ENCODE measurements around the gene STMN3.
A peak's percentile ranks its signal among the peaks of the same experiment; 100 is the strongest.
"Not testable (repeated sequence)": the region's sequence is repeated elsewhere in the genome, so short reads cannot be mapped to it uniquely, and the experiment has no call there.

STMN3 gene

GRCh38 chr20:63678667-63679465 is 25.6 kb upstream of the STMN3 start:
- DNase-seq (ENCODE audit: low spot score), result no peak

DNA sequence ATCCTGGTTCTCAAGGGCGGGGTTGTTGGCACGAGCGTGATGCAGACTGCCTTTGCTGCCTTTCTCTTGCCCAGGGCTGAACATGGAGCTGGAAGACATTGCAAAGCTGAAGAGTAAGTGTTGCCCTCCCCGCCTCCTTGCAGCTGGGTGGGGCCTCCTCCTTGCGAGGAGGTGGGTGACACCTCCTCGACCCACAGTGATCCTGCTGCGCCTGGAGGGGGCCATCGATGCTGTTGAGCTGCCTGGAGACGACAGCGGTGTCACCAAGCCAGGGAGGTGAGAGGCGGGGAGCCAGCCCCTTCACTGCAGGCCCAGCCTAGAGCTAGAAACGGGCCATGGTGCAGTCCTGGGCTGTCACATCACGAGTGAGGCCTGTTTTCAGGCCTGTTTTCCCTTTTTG is 24.8 kb upstream of the STMN3 start:
- DNase-seq (ENCODE audit: low spot score), result no peak

DNA sequence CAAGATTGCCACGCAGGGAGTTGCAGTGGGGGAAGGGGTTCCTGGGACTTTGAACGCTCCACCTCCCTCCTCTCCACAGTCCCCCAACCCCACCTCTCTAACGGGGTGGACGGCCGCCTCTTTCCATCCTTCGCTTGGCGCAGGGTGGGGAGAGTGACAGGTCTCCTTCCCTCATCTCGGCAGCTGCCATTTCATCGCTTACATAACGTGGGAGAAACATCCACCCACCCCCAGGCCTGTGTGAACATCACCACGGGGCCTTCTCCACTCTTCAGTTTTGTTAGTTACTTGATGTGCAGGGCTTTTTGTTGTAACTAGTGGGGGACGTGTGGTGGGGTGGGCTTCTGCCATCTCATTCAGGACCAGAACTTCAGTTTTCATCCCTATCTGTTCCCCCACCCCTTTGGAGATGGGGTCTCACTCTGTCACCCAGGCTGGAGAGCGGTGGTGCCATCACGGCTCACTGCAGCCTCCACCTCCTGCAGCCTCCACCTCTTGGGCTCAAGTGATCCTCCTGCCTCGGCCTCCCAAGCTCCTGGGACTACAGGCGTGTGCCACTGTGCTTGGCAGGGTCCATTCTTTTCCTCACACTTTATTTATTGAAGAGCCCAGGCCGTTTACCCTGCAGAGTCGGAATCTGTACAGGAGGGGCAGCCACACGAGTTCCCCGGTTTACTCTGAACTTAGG is 22.6 kb upstream of the STMN3 start:
- DNase-seq (ENCODE audit: low spot score), result no peak

DNA sequence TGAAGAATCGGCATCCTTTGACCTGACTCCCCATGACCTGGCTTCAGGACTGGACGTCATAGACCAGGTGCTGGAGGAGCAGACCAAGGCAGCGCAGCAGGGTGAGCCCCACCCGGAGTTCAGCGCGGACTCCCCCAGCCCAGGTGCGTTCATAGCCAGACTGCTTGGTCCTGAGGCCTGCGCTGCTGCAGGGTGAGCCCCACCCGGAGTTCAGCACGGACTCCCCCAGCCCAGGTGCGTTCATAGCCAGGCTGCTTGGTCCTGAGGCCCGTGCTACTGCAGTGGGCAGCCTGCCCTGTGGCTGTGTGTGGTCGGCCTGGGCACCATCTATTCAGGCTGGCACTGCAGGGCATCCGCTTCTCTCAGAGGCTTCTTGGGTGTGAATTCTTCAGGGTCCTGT is 20.7 kb upstream of the STMN3 start:
- no peak for DNase-seq (ENCODE audit: low spot score)

GRCh38 chr20:63672666-63673065 is 19.4 kb upstream of the STMN3 start:
- DNase-seq (ENCODE audit: low spot score), result no peak

GRCh38 chr20:63671695-63672094 is 18.5 kb upstream of the STMN3 start:
- DNase-seq (ENCODE audit: low spot score), result not testable (repeated sequence)

DNA sequence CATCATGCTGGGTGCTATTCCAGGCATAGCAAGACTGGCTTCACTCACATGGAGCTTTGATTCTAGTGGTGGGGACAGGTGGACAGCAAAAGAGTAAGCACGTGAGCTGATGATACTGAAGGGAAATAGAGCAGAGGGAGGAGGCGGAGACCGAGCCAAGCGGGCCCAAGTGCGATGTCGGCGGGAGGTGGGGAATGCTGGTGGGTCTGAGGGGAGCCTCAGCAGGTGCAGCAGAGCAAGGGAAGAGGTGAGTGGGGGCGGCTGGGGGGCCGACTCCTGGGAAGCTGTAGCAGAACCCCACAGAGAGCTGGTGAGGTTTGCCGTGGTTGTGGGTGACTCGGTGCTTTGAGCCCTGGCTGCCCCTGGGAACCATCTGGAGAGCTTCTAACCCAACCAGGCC is 15.1 kb upstream of the STMN3 start:
- no peak for DNase-seq (ENCODE audit: low spot score)

- DNase-seq (ENCODE audit: low spot score), result no peak
These were observed 14.6 kb upstream of the STMN3 start for GRCh38 chr20:63667858-63668257.

- no peak for DNase-seq (ENCODE audit: low spot score)
These were observed 12.5 kb upstream of the STMN3 start for GRCh38 chr20:63665708-63666107.

DNA sequence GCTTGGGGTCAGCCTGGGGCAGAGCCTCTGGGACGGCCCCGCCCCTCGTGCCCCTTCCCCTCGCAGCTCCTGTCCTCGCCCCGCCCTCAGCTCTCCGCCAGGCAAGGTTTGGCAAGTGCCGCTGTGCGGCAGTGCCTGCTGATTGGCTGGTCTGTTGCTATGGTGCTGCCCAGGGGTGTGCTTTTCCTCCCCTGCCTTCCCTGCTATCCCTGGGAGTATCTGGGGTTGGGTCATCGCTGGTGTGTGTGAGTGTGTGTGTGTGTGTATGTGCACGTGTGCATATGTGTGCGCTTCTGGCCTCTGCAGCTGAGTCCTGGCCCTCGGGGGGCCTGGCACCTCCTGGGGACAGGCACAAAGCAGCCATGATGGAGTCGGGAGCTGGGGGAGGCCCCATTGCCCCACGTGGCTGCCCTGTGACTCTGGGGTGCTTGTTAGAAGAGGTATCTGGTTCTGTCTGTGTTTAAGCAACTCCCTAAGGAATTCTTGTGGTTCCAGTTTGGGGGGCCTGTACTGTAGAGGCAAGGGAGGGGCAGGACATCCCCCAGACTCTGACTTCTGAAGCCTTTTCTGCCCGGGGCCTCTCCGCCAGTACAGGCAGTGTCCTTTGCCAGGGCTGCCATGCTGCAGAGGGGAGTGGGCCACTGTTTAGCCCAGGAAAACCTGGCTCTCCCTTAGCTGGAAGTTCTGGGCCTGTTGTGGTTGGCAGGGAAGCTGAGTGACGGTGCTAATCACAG is 11.8 kb upstream of the STMN3 start:
- DNase-seq (ENCODE audit: low spot score), result no peak

- DNase-seq (ENCODE audit: low spot score), result no peak
These were observed 11.1 kb upstream of the STMN3 start for GRCh38 chr20:63664143-63664851.

GRCh38 chr20:63663332-63664066 is 10.3 kb upstream of the STMN3 start:
- no peak for DNase-seq (ENCODE audit: low spot score)

GRCh38 chr20:63662813-63663189 is 9.6 kb upstream of the STMN3 start:
- no peak for DNase-seq (ENCODE audit: low spot score)

GRCh38 chr20:63661959-63662812 is 9.0 kb upstream of the STMN3 start:
- DNase-seq (ENCODE audit: low spot score), result no peak

- DNase-seq (ENCODE audit: low spot score), result no peak
These were observed 7.9 kb upstream of the STMN3 start for GRCh38 chr20:63661108-63661507.

GRCh38 chr20:63660622-63661021 is 7.4 kb upstream of the STMN3 start:
- no peak for DNase-seq (ENCODE audit: low spot score)

DNA sequence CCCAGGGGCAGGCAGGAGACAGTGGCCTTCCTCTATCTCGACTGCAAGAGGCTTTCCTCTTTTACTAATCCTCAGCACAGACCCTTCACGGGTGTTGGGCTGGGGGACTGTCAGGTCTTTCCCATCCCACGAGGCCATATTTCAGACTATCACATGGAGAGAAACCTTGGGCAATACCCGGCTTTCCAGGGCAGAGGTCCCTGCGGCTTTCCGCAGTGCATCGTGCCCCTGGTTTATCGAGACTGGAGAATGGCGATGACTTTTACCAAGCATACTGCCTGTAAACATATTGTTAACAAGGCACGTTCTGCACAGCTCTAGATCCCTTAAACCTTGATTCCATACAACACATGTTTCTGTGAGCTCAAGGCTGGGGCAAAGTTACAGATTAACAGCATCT is 7.0 kb upstream of the STMN3 start:
- not testable (repeated sequence) for DNase-seq (ENCODE audit: low spot score)

- no peak for DNase-seq (ENCODE audit: low spot score)
These were observed 6.1 kb upstream of the STMN3 start for GRCh38 chr20:63659370-63659769.

DNA sequence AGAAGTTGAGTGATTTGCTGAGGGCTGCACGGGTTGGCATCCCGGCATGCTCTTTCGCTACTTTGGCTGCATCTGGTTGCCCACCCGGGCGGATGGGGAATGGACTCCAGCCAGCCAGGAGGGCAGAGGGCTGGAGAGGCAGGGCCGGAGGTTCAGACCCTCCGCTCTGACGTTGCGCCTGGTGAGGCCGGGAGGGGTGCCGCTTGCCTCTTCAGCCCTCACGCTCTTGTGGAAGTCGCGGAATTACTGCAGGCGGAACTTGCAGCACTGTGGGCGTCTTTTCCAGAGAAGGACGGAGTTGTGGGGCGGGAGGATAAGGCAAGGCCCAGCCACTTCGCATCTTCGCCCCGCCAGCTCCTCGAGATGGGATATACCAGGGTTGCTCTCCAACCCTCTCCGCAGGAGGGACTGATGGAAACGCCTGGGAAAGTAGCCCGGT is 5.5 kb upstream of the STMN3 start:
- peak; percentile 60 for DNase-seq (ENCODE audit: low spot score)

- DNase-seq (ENCODE audit: low spot score), result peak; percentile 98
These were observed 4.9 kb upstream of the STMN3 start, which contains the start of gene RTEL1 for GRCh38 chr20:63657937-63658748. Gene RTEL1, plus strand, starts transcription at chr20:63658312. Its CDS starts 1,091 bp downstream, at chr20:63659403.
